Measurements from ENCODE around the gene HLCS. TPM values are rescaled to one million over a fixed set of nuclear protein-coding genes. Genes with fewer than 3 reads are reported as not detected.

The HLCS gene
- total and polyA plus RNA-seq, 2 of the 4 experiments (the other 2 are of a cell fraction): 10.6 to 21.0 TPM

- ChIA-PET POLR2A (ENCODE audit: unreplicated experiment) (no interaction called here), CTCF (no interaction called here)
- no peak overlapping the region for H3K4me3 ChIP-seq (ENCODE audit: insufficient read depth, low read depth, low read length)
- no peak overlapping the region for H2BK20ac ChIP-seq (ENCODE audit: low read depth, low read length)
- no peaks in the 10 kb centered on the region; the same call in 1 of the 2 replicates for H4K20me1 ChIP-seq (ENCODE audit: insufficient read depth, low read length)
- no peak overlapping the region for H2BK15ac ChIP-seq (ENCODE audit: low read depth, low read length)
- BruUV-seq (replicated peaks): no TSS peak
- H4K5ac ChIP-seq (ENCODE audit: low read depth, low read length): no peak overlapping the region
- no peak overlapping the region for H3K4ac ChIP-seq (ENCODE audit: low read depth, low read length)
- H2BK5ac ChIP-seq (ENCODE audit: low read depth, low read length, poor library complexity, severe bottlenecking): no peak overlapping the region
- no peaks in the 10 kb centered on the region for H3K9me3 ChIP-seq (ENCODE audit: control insufficient read depth, insufficient read depth, low read length)
- H3K27ac ChIP-seq (ENCODE audit: insufficient read depth, low read length): no peak overlapping the region
- no CpG with 5 or more reads among the region's 1 CpG for WGBS, 2 experiments (ENCODE audit: extremely low coverage in 2 of 2, insufficient read length in 1 of 2)
- H3K23ac ChIP-seq (ENCODE audit: low read depth, low read length): no peak overlapping the region
- H2AK9ac ChIP-seq (replicated peaks; ENCODE audit: low read depth, low read length, poor library complexity): no peak overlapping the region
- peaks cover 0 to 6% of the 10 kb centered on the region in 2 experiments; a peak in 1 of 4 replicates for H3K79me1 ChIP-seq (ENCODE audit: low read depth in 1 of 2, low read length in 2 of 2)
- H3K9ac ChIP-seq (ENCODE audit: low read depth, low read length): no peak overlapping the region
- no peak overlapping the region for H3K18ac ChIP-seq (ENCODE audit: low read depth, low read length)
- intact Hi-C loops (cut with micrococcal nuclease) (no loop called here), in situ Hi-C loops (cut with MboI; ENCODE audit: low sequenced_read_pairs) (no loop called here), dilution Hi-C loops (cut with HindIII; ENCODE audit: low sequenced_read_pairs, unreplicated experiment) (no loop called here)
- peaks cover 8% of the 10 kb centered on the region for H3K4me1 ChIP-seq (ENCODE audit: control insufficient read depth, insufficient read depth, low read length)
- no peaks in the 10 kb centered on the region for H3K36me3 ChIP-seq (ENCODE audit: control insufficient read depth, insufficient read depth, low read length)
- H4K91ac ChIP-seq (ENCODE audit: insufficient read depth, low read depth, low read length): no peak overlapping the region
- H2AK5ac ChIP-seq (ENCODE audit: low read depth, low read length): no peak overlapping the region
- H3K4me2 ChIP-seq (ENCODE audit: low read depth, low read length): no peak overlapping the region
- ATAC-seq (ENCODE audit: low read depth) (peak; percentile 74), DNase-seq (no peak)
- H3K27me3 ChIP-seq (ENCODE audit: control insufficient read depth, insufficient read depth, low read length): no peaks in the 10 kb centered on the region
- H3K56ac ChIP-seq (ENCODE audit: extremely low read depth, insufficient read depth, low read length): no peak overlapping the region
- no peak for TF ChIP-seq MAFK (IDR thresholded peaks at IDR 0.05; ENCODE audit: low read depth, low read length)
- no peak for TF ChIP-seq SMC3 (IDR thresholded peaks at IDR 0.05; ENCODE audit: low read depth, low read length)
- TF ChIP-seq MAZ (IDR thresholded peaks at IDR 0.05; ENCODE audit: borderline replicate concordance, low read depth, low read length): no peak
- TF ChIP-seq MXI1 (IDR thresholded peaks at IDR 0.05; ENCODE audit: borderline replicate concordance, low read depth, low read length): no peak
- TF ChIP-seq RAD21 (IDR thresholded peaks at IDR 0.05; ENCODE audit: low read length): no peak
- TF ChIP-seq RCOR1 (IDR thresholded peaks at IDR 0.05; ENCODE audit: insufficient replicate concordance, low read length): no peak
- TF ChIP-seq USF2 (IDR thresholded peaks at IDR 0.05; ENCODE audit: low read depth, low read length): no peak
- peak overlapping the region; percentile 38 for H2AFZ ChIP-seq (replicated peaks; ENCODE audit: low read length, poor library complexity)
- no peak overlapping the region for H2BK120ac ChIP-seq (ENCODE audit: low read depth, low read length)
- H3K14ac ChIP-seq (replicated peaks; ENCODE audit: low read depth, low read length): no peak overlapping the region
- H4K8ac ChIP-seq (ENCODE audit: low read depth in 2 of 2, low read length in 2 of 2): no peak overlapping the region
- H3K9me1 ChIP-seq (ENCODE audit: insufficient read depth, low read length): no peaks in the 10 kb centered on the region; the same call in 1 of the 2 replicates
These were observed 131.1 kb downstream of the HLCS start for GRCh38 chr21:36835383-36835795.

All from IMR-90 (cell line).